ENCODE data around the gene GRIN2B.

GRCh38 chr12:13976028-13976584, 5.3 kb downstream of the GRIN2B start:
- TF ChIP-seq, protein P1, sequence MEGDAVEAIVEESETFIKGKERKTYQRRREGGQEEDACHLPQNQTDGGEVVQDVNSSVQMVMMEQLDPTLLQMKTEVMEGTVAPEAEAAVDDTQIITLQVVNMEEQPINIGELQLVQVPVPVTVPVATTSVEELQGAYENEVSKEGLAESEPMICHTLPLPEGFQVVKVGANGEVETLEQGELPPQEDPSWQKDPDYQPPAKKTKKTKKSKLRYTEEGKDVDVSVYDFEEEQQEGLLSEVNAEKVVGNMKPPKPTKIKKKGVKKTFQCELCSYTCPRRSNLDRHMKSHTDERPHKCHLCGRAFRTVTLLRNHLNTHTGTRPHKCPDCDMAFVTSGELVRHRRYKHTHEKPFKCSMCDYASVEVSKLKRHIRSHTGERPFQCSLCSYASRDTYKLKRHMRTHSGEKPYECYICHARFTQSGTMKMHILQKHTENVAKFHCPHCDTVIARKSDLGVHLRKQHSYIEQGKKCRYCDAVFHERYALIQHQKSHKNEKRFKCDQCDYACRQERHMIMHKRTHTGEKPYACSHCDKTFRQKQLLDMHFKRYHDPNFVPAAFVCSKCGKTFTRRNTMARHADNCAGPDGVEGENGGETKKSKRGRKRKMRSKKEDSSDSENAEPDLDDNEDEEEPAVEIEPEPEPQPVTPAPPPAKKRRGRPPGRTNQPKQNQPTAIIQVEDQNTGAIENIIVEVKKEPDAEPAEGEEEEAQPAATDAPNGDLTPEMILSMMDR (IDR thresholded peaks at IDR 0.05), result no peak
- TF ChIP-seq POLR2A (IDR thresholded peaks at IDR 0.05), result no peak

Data from esophagus squamous epithelium (tissue), 4 donors.